NCI-H69 (cell line): ENCODE results near the gene NUP93.
A peak's percentile ranks its signal among the peaks of the same experiment; 100 is the strongest.

ENCODE experiments used
- DNase-seq: peaks from one replicate; lab custom pipeline; 2025; lab: John Stamatoyannopoulos, UW

NUP93 gene

GRCh38 chr16:56743840-56744239, 13.9 kb downstream of the NUP93 start:
- no peak for DNase-seq

DNA sequence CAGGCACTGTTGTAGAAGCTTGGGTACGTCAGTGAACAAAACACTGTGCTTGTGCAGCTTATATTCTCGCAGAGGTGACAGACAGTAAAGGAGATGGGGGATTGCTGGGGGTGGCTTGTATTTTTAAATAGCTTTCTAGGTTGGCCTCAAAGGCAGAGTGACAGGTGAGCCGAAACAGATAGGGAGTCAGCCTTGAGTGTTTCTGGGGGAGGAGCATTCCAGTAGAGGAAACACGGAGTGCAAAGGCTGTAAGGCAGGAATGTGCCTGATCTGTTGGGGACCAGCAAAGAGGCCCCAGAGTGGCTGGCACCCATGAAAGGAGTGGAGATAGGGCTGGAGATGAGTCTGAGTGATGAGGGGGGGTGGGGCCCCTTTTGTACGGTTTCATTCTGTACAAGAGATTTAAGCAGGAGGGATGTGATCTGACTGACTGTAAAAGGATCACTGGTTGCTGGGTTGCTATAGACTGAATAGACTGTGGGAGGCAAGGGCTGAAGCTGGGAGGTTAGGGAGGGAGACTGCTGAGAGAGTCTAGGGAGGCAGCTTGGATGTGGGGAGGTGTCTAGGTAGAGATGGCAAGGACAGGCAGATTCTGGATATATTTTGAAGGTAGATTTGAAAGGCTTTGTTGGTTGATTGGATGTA, 15.2 kb downstream of the NUP93 start:
- DNase-seq, result no peak

DNA sequence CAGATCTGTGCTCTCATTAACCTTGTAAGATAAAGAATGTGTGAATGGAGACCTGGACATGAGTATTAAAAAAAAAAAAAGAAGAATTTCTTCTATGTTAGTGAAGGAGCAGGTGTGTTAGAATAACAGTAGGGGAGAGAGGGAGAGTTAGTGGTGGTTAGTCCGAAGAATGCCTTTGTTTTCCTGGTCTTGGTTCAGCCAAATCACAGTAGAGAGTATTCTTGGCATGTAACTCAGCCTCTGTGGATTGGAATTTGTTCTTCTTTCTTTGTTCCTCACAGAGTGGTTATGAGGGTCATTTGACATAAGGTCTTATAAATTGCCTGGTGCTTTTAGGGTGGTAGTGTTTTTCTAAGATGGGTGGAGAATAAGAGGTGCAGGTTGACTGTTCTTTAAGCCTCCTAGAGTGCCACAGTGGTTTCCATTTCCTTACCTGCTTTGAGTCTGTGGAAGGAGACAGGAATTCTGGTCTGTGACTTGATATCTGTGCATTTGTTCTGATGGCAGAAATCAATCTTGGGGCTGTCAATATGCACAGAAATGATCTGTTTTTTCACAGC, 17.6 kb downstream of the NUP93 start:
- DNase-seq, result no peak

DNA sequence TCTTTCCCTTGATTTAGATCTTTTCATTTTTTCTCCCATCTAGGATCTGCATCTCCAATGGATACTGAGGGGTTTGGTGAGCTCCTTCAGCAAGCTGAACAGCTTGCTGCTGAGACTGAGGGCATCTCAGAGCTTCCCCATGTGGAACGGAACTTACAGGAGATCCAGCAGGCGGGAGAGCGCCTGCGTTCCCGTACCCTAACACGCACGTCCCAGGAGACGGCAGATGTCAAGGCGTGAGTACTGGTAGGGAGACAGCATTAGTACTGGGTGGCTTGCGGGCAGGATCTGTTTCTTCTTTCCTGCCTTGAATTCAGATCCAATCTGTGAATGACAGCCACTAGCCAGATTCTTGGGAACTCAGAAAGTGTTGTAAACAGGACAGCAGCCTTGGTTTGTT, 18.3 kb downstream of the NUP93 start:
- DNase-seq, result no peak

DNA sequence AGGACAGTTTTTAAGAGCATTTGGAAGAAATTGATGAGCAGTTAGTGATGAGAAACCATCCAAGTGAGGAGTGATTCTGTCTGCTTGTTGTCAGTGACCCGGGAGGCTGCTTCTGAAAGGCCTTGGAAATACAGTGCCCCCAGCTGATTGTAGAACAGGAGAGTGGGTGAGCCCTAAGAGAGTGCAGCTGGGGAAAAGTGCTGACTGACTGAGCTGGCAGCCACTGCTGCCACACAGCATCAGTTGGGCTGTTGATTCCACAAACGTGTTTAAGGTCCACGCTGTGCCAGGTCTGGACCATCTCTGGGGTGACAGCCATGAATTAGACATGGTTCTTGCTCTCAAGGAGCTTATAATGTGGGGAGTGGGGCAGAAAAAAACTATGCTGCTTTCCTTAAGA, 18.9 kb downstream of the NUP93 start:
- no peak for DNase-seq

- DNase-seq, result no peak
Measured at GRCh38 chr16:56749672-56750491, 20.0 kb downstream of the NUP93 start.

- DNase-seq, result no peak
Measured at GRCh38 chr16:56753410-56753809, 23.5 kb downstream of the NUP93 start.

DNA sequence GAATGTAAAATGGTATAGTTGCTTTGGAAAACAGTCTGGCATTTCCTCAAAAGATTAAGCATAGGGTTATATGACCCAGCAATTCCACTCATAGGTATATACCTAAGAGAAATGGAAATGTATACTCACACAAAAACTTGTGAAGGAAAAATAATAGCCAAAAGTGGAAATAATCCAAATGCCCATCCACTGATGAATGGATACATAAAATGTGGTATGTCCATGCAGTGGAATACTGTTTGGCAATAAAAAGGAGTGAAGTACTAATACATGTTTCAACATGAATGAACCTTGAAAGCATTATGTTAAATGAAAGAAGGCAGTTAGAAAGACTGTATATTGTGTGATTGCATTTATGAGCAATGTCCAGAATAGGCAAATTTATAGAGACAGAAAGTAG, 25.1 kb downstream of the NUP93 start:
- no peak for DNase-seq

DNA sequence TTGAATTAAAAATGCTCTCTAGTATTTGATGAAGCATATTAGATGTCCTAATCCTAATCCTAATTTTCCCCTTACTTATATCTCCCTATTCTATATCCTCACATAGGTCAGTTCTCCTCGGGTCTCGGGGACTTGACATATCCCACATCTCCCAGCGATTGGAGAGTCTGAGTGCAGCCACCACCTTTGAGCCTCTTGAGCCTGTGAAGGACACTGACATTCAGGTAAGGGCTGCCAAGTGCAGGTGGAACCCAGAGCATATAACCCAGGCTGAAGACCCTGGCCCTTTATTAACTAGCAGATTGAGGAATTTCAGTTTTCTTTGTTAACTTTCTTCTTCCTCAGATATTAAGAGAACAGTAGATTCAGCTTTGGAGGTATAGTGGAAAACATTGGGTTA, 28.5 kb downstream of the NUP93 start:
- no peak for DNase-seq

- DNase-seq, result no peak
Measured at GRCh38 chr16:56758930-56759329, 29.0 kb downstream of the NUP93 start.

DNA sequence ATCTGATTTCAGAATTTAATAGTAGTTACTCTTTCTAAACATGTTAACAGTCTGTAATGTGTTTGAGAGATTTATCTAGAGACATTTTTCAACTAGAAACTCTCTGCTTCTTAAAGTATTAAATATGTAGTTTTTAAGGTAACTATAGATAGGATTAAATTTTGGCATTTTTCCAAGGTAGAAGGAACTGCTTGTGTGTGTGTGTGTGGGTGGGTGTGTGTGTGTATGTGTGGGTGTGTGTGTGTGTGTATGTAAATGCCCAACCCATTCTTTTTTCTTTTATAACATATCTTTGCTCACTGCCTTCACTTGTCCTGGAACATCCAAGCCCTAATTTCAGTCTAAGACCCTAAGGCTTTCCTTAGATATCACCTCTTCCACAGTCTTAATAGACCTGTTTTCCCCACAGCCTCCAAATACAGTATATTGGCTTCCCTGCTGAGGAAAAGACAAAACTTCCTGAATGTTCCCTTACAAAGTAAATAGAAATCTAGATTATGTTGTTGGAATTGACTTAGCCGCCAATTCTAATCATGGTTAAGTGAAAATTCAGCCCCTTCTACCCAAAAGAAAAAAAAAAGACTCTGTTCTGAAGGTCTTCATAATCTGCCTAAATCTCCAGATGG, 33.5 kb downstream of the NUP93 start:
- DNase-seq, result no peak

DNA sequence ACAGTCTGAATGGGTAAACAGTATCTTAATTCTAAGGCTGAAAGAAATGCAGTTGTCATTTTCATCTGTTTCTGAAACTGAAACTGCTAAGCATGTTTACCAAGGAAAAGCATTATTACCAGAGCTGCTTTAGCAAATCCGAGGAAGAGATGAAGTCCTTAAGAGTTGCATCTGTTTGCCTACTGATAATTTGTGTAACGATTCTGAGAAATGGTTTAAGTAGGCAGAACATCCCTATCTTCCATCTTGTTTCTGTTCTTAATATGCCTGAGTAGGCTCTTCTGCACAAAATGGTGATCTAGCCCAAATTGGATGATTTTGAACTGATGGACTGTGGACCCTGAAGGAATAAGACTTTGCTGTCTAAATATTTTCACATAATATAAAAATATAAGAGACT, 34.9 kb downstream of the NUP93 start:
- no peak for DNase-seq

DNA sequence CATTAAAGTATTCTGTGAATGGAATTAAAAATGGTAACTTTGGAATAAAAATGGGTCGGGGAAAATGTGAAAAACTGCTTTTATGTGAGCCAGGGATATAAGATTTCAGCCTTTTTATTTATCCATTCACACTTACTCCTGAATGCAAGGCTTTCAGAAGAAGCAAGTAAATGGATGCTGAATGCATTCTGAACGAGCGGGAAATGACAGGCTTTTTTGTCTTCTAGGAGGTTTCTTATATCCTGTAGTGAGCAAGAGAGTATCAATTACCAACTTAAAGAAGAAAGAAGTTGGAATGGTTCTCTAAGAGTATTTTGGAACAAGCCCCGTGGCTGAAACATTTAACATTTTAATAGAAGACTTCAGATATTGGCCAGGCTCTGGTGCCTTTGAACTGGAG, 36.0 kb downstream of the NUP93 start:
- no peak for DNase-seq

DNA sequence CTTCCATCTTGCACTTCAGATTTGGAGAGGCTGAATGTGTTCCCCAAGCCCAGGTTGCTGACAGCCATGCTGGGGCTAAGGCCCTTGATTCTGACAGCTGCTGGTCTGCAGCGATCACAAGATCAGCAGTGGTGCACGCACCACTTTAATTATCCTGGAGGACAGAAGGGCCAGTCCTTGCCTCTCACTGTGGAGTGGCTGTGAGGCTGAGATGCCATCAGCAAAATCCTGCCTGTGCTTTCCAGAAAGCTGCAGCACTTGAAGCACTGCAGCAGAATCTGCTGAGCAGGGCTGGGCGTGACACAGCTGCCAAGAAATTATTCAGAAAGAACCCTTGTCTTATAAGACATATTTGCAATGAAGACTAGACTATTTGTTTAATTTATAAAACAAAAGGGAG, 37.1 kb downstream of the NUP93 start:
- DNase-seq, result no peak

GRCh38 chr16:56769677-56770076, 39.7 kb downstream of the NUP93 start:
- no peak for DNase-seq

GRCh38 chr16:56771558-56772279, 41.8 kb downstream of the NUP93 start:
- DNase-seq, result no peak

DNA sequence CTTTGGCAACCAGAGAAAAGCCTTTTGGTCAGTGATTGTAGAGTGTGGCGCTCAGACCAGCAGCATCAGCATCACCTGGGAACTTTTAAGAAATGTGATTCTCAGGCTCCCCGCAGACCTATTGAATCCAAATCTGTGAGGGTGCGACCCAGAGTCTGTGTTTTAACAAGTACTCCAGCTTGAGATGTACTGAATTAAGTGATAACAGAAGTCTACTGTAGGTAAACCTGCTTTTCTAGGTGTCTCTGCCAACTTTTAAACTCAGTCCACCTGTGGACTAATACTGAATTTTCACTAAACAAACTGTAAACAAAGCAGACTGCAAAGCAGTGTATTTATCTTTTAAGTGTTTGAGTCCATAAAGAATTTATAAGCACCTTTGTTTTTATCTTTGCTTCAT, 43.6 kb downstream of the NUP93 start:
- DNase-seq, result no peak

- no peak for DNase-seq
Measured at GRCh38 chr16:56774016-56774680, 44.2 kb downstream of the NUP93 start.

DNA sequence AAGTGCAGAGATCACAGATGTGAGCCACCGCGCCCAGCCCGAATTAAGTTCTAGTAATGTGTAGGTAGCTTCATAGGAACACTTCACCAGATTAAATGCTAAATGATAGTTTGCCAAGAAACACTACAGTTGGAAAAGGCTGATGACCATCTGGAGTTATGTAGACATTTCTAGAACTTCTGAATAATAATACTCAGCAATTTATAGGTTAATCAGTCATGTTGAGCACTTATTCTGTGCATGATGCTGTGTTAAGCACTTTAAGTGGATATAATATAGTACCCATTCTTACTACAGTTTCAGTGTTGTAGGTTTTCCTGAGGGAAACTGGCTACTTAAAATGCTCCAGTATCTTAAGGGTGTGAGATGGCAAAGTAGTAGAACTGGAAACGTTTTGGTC, 45.2 kb downstream of the NUP93 start:
- no peak for DNase-seq

GRCh38 chr16:56776562-56776961, 46.6 kb downstream of the NUP93 start:
- DNase-seq, result peak; percentile 45

DNA sequence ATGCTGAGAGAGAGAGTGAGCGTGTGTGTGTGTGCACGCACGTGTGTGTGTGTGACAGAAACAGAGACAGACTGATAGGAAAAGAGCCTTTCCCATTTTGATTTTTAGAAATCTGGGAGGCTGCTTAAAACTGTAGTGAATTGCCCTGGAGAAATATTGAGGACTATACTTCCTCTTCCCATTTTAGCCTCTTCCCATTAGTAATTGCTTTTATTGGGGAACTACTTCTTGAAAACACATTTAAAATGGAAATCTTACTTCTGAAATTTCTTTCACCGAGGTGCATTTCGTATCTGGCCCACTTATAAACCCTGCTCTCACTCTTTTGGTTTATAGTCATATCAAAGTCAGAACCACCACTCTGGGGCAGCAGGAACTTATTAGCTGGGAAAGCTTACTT, 47.1 kb downstream of the NUP93 start:
- DNase-seq, result no peak

GRCh38 chr16:56777482-56777881, 47.6 kb downstream of the NUP93 start:
- no peak for DNase-seq
